Activated CD4-positive, alpha-beta T cell treated with anti-CD3 and anti-CD28 coated beads, Interleukin-2, amount 50 U/mL, for 24 hours (primary cell): Measurements from ENCODE around the gene OR51E2.
"Not testable (repeated sequence)": the region's sequence is repeated elsewhere in the genome, so short reads cannot be mapped to it uniquely, and the experiment has no call there.

Experiments
- DNase-seq, 2 donors: peaks; one replicate each; pipeline ENCODE4 v3.0.0-alpha.2; 2020; ENCODE audit warnings: low read depth in 1 of 2, low spot score in 1 of 2

Gene OR51E2

GRCh38 chr11:4697585-4697984 is at the start of gene OR51E2:
TSS of gene OR51E2 (minus strand) at chr11:4697853. CDS start at chr11:4682711, 15,142 bp downstream.
- DNase-seq, result no peak

- no peak for DNase-seq
Observed at GRCh38 chr11:4740735-4741134, 43.1 kb upstream of the OR51E2 start.

GRCh38 chr11:4727171-4727570 is 29.5 kb upstream of the OR51E2 start:
- no peak for DNase-seq

- not testable (repeated sequence) for DNase-seq
Observed at GRCh38 chr11:4722616-4723534, 25.2 kb upstream of the OR51E2 start.

- no peak for DNase-seq
Observed at GRCh38 chr11:4714300-4714699, 16.6 kb upstream of the OR51E2 start.

GRCh38 chr11:4713241-4713640 is 15.6 kb upstream of the OR51E2 start:
- no peak for DNase-seq

GRCh38 chr11:4704790-4705334 is 7.2 kb upstream of the OR51E2 start:
- DNase-seq, result no peak

GRCh38 chr11:4704054-4704789 is 6.6 kb upstream of the OR51E2 start, which contains the start of gene MMP26:
TSS of gene MMP26 (plus strand) at chr11:4704784.
- DNase-seq, result no peak

GRCh38 chr11:4700436-4700820 is 2.8 kb upstream of the OR51E2 start:
- DNase-seq, result no peak

GRCh38 chr11:4699697-4700435 is 2.2 kb upstream of the OR51E2 start:
- no peak for DNase-seq

GRCh38 chr11:4695442-4695841 is 2.2 kb downstream of the OR51E2 start:
- no peak for DNase-seq

GRCh38 chr11:4684631-4685285 is 12.9 kb downstream of the OR51E2 start:
- no peak for DNase-seq

- no peak for DNase-seq
Observed at GRCh38 chr11:4682623-4683419, 14.8 kb downstream of the OR51E2 start.

- no peak for DNase-seq
Observed at GRCh38 chr11:4680341-4680740, 17.3 kb downstream of the OR51E2 start.

- no peak for DNase-seq
Observed at GRCh38 chr11:4677948-4678347, 19.7 kb downstream of the OR51E2 start.

- no peak for DNase-seq
Observed at GRCh38 chr11:4673781-4674180, 23.9 kb downstream of the OR51E2 start.

GRCh38 chr11:4672470-4672869 is 25.2 kb downstream of the OR51E2 start:
- no peak for DNase-seq

GRCh38 chr11:4671741-4672140 is 25.9 kb downstream of the OR51E2 start:
- DNase-seq, result no peak

- no peak for DNase-seq
Observed at GRCh38 chr11:4665424-4665823, 32.2 kb downstream of the OR51E2 start.

GRCh38 chr11:4664786-4665185 is 32.9 kb downstream of the OR51E2 start:
- no peak for DNase-seq
